Naive thymus-derived CD4-positive, alpha-beta T cell (primary cell): ENCODE results near the gene ZNF816. TPM values are rescaled to one million over a fixed set of nuclear protein-coding genes. Genes with fewer than 3 reads are reported as not detected.
"Not testable (repeated sequence)": the region's sequence is repeated elsewhere in the genome, so short reads cannot be mapped to it uniquely, and the experiment has no call there.

ENCODE experiments used
- ATAC-seq: fragments of 150-1000 bp; cut with Tn5 transposase; 2 replicates; pipeline ENCODE4 v1.10.0; 2021; ENCODE audit warnings: mild to moderate bottlenecking, moderate library complexity
- CTCF ChIA-PET: fragments of 350-600 bp; sonication (Branson Sonifier 250); formaldehyde crosslinking; loops from one replicate; lab custom pipeline; 2021; ENCODE audit warnings: antibody characterized with exemption; lab: Charles Lee
- POLR2A ChIA-PET: fragments of 350-600 bp; sonication (Branson Sonifier 250); formaldehyde crosslinking; loops from one replicate; lab custom pipeline; 2021; ENCODE audit warnings: antibody characterized with exemption, inconsistent platforms; lab: Charles Lee
- DNase-seq, 9 donors: peaks; one replicate each; pipeline versions ENCODE4 v3.0.0 to v3.0.0-alpha.2; 2020 to 2022; ENCODE audit warnings: mixed read lengths in 1 of 9
- H3K27ac ChIP-seq: one replicate; pipeline ENCODE4 v1.7.0; 2013; ENCODE audit warnings: mild to moderate bottlenecking, low read depth, low read length, moderate library complexity
- H3K27me3 ChIP-seq, 2 donors: one replicate each; pipeline ENCODE4 v1.7.0; 2013; ENCODE audit warnings: low read length in 2 of 2, mild to moderate bottlenecking in 2 of 2, moderate library complexity in 2 of 2; ENCODE audit not compliant: control insufficient read depth in 2 of 2, insufficient read depth in 2 of 2
- H3K36me3 ChIP-seq, 3 experiments: 1 replicate in 2 of 3; 2 replicates in 1 of 3; pipeline ENCODE4 v1.7.0; 2013; ENCODE audit warnings: low read length in 3 of 3, mild to moderate bottlenecking in 3 of 3, moderate library complexity in 1 of 3; ENCODE audit not compliant: insufficient read depth in 3 of 3, control insufficient read depth in 2 of 3
- H3K4me1 ChIP-seq, 2 donors: one replicate each; pipeline ENCODE4 v1.7.0; 2013; ENCODE audit warnings: low read length in 2 of 2, mild to moderate bottlenecking in 2 of 2, moderate library complexity in 1 of 2; ENCODE audit not compliant: control insufficient read depth in 2 of 2, insufficient read depth in 2 of 2
- H3K4me3 ChIP-seq: 2 replicates; pipeline ENCODE4 v1.7.0; 2013; ENCODE audit warnings: mild to moderate bottlenecking, low read length
- H3K9me3 ChIP-seq, 3 experiments: 1 replicate in 2 of 3; 2 replicates in 1 of 3; pipeline ENCODE4 v1.7.0; 2013; ENCODE audit warnings: low read length in 3 of 3; ENCODE audit not compliant: control insufficient read depth in 2 of 3
- H3K27ac Mint-ChIP-seq, 9 donors: one replicate each; pipeline ENCODE4 v1.8.0; 2020 to 2022; ENCODE audit warnings: mixed read lengths in 9 of 9, mild to moderate bottlenecking in 8 of 9, moderate library complexity in 5 of 9, inconsistent platforms in 2 of 9
- H3K27me3 Mint-ChIP-seq, 5 donors: one replicate each; pipeline ENCODE4 v1.8.0; 2021 to 2022; ENCODE audit warnings: mixed read lengths in 5 of 5, mild to moderate bottlenecking in 1 of 5
- H3K36me3 Mint-ChIP-seq, 5 donors: one replicate each; pipeline ENCODE4 v1.8.0; 2020 to 2022; ENCODE audit warnings: mixed read lengths in 5 of 5, mild to moderate bottlenecking in 3 of 5, inconsistent platforms in 1 of 5
- H3K4me1 Mint-ChIP-seq, 7 donors: one replicate each; pipeline ENCODE4 v1.8.0; 2020 to 2022; ENCODE audit warnings: mixed read lengths in 7 of 7, mild to moderate bottlenecking in 3 of 7, inconsistent platforms in 1 of 7
- H3K4me3 Mint-ChIP-seq, 10 donors: one replicate each; pipeline ENCODE4 v1.8.0; 2020 to 2022; ENCODE audit warnings: mild to moderate bottlenecking in 10 of 10, mixed read lengths in 10 of 10, moderate library complexity in 6 of 10, inconsistent platforms in 2 of 10
- H3K9me3 Mint-ChIP-seq, 11 donors: one replicate each; pipeline ENCODE4 v1.8.0; 2020 to 2022; ENCODE audit warnings: mixed read lengths in 11 of 11, mild to moderate bottlenecking in 4 of 11, inconsistent platforms in 1 of 11, moderate library complexity in 1 of 11
- intact Hi-C, 2 donors: fragments of 100-400 bp; cut with micrococcal nuclease; formaldehyde crosslinking; loops; one replicate each; pipeline ENCODE4 v1.15.1; 2023
- polyA plus RNA-seq, 2 donors: library from polyadenylated mRNA; unstranded; fragments of 300-500 nt; fragmentation: Illumina TruSeq; gene quantifications; one replicate each; pipeline ENCODE4 v1.2.3, GENCODE V29; 2021
- total RNA-seq, 6 experiments: library from RNA in 5 of 6; stranded (reverse) in 5 of 6; gene quantifications; 1 replicate in 5 of 6; 2 replicates in 1 of 6; pipeline ENCODE4 v1.2.3 and lab custom pipeline; 2021 to 2026

ZNF816 gene
- total and polyA plus RNA-seq, 7 experiments from 2014 or later = 5.0 to 27.7 (median 14.0) TPM

DNA sequence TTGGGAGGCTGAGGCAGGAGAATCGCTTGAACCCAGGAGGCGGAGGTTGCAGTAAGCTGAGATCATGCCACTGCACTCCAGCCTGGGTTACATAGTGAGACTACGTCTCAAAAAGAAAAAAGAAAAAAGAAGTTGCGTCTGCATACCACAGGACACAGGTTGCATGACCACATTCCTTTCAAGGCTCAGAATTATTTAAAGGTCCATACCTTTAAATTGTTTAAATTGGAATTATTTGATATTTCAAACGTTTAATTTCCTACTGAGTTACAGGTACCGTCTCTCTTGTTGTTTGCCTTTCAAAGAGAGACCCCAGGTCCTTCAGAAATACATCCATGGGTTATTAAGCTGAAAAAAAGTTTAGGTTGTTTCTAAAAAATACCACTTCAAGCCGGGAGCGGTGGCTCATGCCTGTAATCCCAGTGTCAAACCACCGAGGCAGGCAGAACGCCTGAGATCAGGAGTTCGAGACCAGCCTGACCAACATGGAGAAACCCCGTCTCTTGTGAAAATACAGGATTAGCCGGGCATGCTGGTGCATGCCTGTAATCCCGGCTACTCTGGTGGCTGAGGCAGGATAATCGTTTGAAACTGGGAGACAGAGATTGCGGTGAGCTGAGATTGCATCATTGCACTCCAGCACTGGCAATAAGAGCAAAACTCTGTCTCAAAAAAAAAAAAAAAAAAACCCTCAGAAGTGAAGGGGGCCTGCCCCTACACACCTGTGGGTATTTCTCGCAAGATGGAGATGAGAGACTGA, 18.6 kb downstream of the ZNF816 start:
- Mint-ChIP-seq H3K4me1 (peaks cover 10 to 21% (median 12%) of the 10 kb centered on the region in 7 donors), H3K36me3 (peaks cover 0 to 28% (median 13%) of the 10 kb centered on the region in 5 donors), H3K4me3 (peak overlapping the region in 3 of 10 donors; percentile 21 to 68 (median 51)), H3K9me3 (peaks cover 0 to 84% (median 34%) of the 10 kb centered on the region in 11 donors), H3K27ac (no peak overlapping the region), H3K27me3 (no peaks in the 10 kb centered on the region)
- Histone ChIP-seq H3K27me3 (no peaks in the 10 kb centered on the region), H3K27ac (no peak overlapping the region), H3K4me3 (no peak overlapping the region), H3K36me3 (peaks cover 0 to 5% (median 0%) of the 10 kb centered on the region in 3 experiments), H3K4me1 (peaks cover 0 to 4% of the 10 kb centered on the region in 2 donors), H3K9me3 (peaks cover 4 to 41% (median 8%) of the 10 kb centered on the region in 3 experiments)
- intact Hi-C loops = loop anchor here (2.0 to 5.0 kb wide), 4 partner anchors 21 to 417 kb away; partner anchors contain the start of genes ZNF888 (in 2 of the 2), ZNF160 (in 1 of the 2) and ZNF808 (in 1 of the 2)
- ATAC-seq = no peak
- CTCF ChIA-PET = no interaction called here
- POLR2A ChIA-PET = interaction anchor here (0.6 to 0.7 kb wide), 2 partner anchors 9 to 22 kb away, joined by 3 to 4 read pairs; no protein-coding TSS in a partner anchor
- DNase-seq = no peak

GRCh38 chr19:52943134-52943883, 19.4 kb downstream of the ZNF816 start:
- peak overlapping the region; percentile 90 for H3K4me3 ChIP-seq
- no peak for DNase-seq
- H3K9me3 ChIP-seq = peaks cover 4 to 33% (median 8%) of the 10 kb centered on the region in 3 experiments
- H3K4me3 Mint-ChIP-seq = peak overlapping the region; percentile 87 to 95 (median 92)
- H3K27me3 ChIP-seq = no peaks in the 10 kb centered on the region
- POLR2A ChIA-PET = interaction anchor here (0.6 to 0.7 kb wide), 2 partner anchors 10 to 53 kb away, joined by 3 read pairs; no protein-coding TSS in a partner anchor
- H3K36me3 Mint-ChIP-seq = peaks cover 0 to 34% (median 20%) of the 10 kb centered on the region in 5 donors
- H3K36me3 ChIP-seq = peaks cover 0 to 5% (median 0%) of the 10 kb centered on the region in 3 experiments
- no peaks in the 10 kb centered on the region for H3K27me3 Mint-ChIP-seq
- peaks cover 12 to 27% (median 16%) of the 10 kb centered on the region in 7 donors for H3K4me1 Mint-ChIP-seq
- peak overlapping the region; percentile 85 for H3K27ac ChIP-seq
- H3K27ac Mint-ChIP-seq = peak overlapping the region in 2 of 9 donors; percentile 51 to 88
- H3K4me1 ChIP-seq = peaks cover 0 to 4% of the 10 kb centered on the region in 2 donors
- H3K9me3 Mint-ChIP-seq = peaks cover 0 to 90% (median 39%) of the 10 kb centered on the region in 11 donors
- intact Hi-C loops = loop anchor here (2.0 to 5.0 kb wide), 4 partner anchors 21 to 416 kb away; partner anchors contain the start of genes ZNF888 (in 2 of the 2), ZNF160 (in 1 of the 2) and ZNF808 (in 1 of the 2)
- CTCF ChIA-PET = no interaction called here
- ATAC-seq = no peak

DNA sequence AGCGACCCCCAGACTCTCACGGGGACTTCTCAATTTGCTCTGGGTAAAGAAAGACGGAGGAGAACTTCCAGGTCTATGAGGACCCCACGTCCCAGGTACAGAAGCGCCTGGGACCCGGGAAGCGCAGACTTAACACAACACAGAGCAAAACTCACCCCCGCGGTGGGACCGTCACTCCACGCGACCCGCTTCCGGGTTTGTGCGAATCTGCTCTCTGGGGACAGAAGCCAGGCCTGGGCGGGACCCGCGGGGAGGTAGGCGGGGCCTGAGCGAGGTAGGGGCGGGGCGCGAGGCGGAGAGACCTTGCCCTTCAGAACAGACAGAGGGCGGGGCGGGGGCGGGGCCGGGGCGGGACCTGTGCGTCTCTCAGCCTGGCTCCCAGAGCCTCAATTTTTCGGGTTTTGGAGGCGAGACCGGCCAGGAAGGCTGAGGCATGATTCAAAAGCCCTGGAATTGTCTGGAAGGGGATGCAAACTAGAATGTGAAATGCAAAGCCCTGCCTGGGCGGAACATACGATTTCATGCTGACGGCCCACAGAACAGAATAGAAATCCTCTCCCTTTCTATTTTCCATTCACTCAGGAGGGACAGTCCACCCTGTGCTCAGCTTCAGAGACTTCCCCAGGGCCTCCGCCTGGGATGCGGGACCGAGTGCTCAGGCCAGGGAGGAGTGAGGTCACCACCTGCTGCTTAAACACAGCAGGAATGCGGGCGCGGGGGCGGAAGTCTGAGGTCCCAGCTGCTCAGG, 20.1 kb downstream of the ZNF816 start:
- ATAC-seq = peak; percentile 100
- H3K36me3 ChIP-seq = peaks cover 0 to 8% (median 0%) of the 10 kb centered on the region in 3 experiments
- H3K4me1 ChIP-seq = peaks cover 0 to 4% of the 10 kb centered on the region in 2 donors
- Mint-ChIP-seq H3K36me3 (peaks cover 0 to 40% (median 19%) of the 10 kb centered on the region in 5 donors), H3K27me3 (no peaks in the 10 kb centered on the region), H3K9me3 (peaks cover 0 to 91% (median 36%) of the 10 kb centered on the region in 11 donors), H3K4me1 (peaks cover 12 to 27% (median 16%) of the 10 kb centered on the region in 7 donors), H3K4me3 (peak overlapping the region; percentile 87 to 95 (median 92)), H3K27ac (peak overlapping the region; percentile 33 to 94 (median 89))
- H3K9me3 ChIP-seq = peaks cover 0 to 31% (median 4%) of the 10 kb centered on the region in 3 experiments
- peak; percentile 88 to 99 (median 95) for DNase-seq
- no peaks in the 10 kb centered on the region for H3K27me3 ChIP-seq
- CTCF ChIA-PET = no interaction called here
- POLR2A ChIA-PET = interaction anchor here (0.6 kb wide), 1 partner anchor 52 kb away, joined by 3 read pairs; no protein-coding TSS in a partner anchor
- intact Hi-C loops = loop anchor here (1.0 to 5.0 kb wide), 10 partner anchors 20 to 415 kb away; partner anchors contain the start of genes ZNF160 (in 2 of the 2), ZNF320 (in 2 of the 2), ZNF468 (in 2 of the 2) and ZNF816 (in 2 of the 2)
- peak overlapping the region; percentile 98 for H3K4me3 ChIP-seq
- H3K27ac ChIP-seq = peak overlapping the region; percentile 85

- Histone ChIP-seq H3K4me3 (peak overlapping the region; percentile 98), H3K9me3 (peaks cover 0 to 32% (median under 1%) of the 10 kb centered on the region in 3 experiments), H3K4me1 (peaks cover 0 to 4% of the 10 kb centered on the region in 2 donors), H3K36me3 (peaks cover 0 to 14% (median 0%) of the 10 kb centered on the region in 3 experiments), H3K27me3 (no peaks in the 10 kb centered on the region), H3K27ac (peak overlapping the region; percentile 85)
- Mint-ChIP-seq H3K9me3 (peaks cover 0 to 92% (median 37%) of the 10 kb centered on the region in 11 donors), H3K36me3 (peaks cover 0 to 41% (median 21%) of the 10 kb centered on the region in 5 donors), H3K4me3 (peak overlapping the region; percentile 87 to 95 (median 92)), H3K27me3 (no peaks in the 10 kb centered on the region), H3K27ac (peak overlapping the region; percentile 33 to 94 (median 89)), H3K4me1 (peaks cover 12 to 27% (median 16%) of the 10 kb centered on the region in 7 donors)
- POLR2A ChIA-PET = interaction anchor here (0.7 kb wide), 1 partner anchor 17 kb away, joined by 4 read pairs; no protein-coding TSS in a partner anchor
- intact Hi-C loops = loop anchor here (1.0 to 5.0 kb wide), 10 partner anchors 19 to 415 kb away; partner anchors contain the start of genes ZNF160 (in 2 of the 2), ZNF320 (in 2 of the 2), ZNF468 (in 2 of the 2) and ZNF816 (in 2 of the 2)
- CTCF ChIA-PET = interaction anchor here (0.6 to 0.7 kb wide), 2 partner anchors 11 to 39 kb away, joined by 4 to 7 read pairs; no protein-coding TSS in a partner anchor
- peak; percentile 30 for ATAC-seq
- DNase-seq = peak in 1 of 9 donors; percentile 34
Measured at GRCh38 chr19:52941941-52942385, 20.7 kb downstream of the ZNF816 start.

- H3K27ac Mint-ChIP-seq = peak overlapping the region; percentile 33 to 94 (median 88)
- DNase-seq = peak in 1 of 9 donors; percentile 21
- peak overlapping the region; percentile 85 for H3K27ac ChIP-seq
- H3K36me3 Mint-ChIP-seq = peaks cover 0 to 46% (median 26%) of the 10 kb centered on the region in 5 donors
- CTCF ChIA-PET = interaction anchor here (0.6 to 0.7 kb wide), 2 partner anchors 11 to 39 kb away, joined by 4 to 7 read pairs; no protein-coding TSS in a partner anchor
- not testable (repeated sequence) for H3K4me1 ChIP-seq, ATAC-seq, H3K27me3 ChIP-seq, H3K27me3 Mint-ChIP-seq
- peak overlapping the region; percentile 98 for H3K4me3 ChIP-seq
- H3K4me3 Mint-ChIP-seq = peak overlapping the region; percentile 87 to 95 (median 92)
- H3K9me3 ChIP-seq = peaks cover 0 to 32% (median 0%) of the 10 kb centered on the region in 3 experiments
- POLR2A ChIA-PET = interaction anchor here (0.7 kb wide), 1 partner anchor 18 kb away, joined by 4 read pairs; no protein-coding TSS in a partner anchor
- H3K9me3 Mint-ChIP-seq = peaks cover 0 to 92% (median 38%) of the 10 kb centered on the region in 11 donors
- intact Hi-C loops = loop anchor here (5.0 kb wide), 2 partner anchors 256 to 414 kb away; partner anchors contain the start of gene ZNF808 (in 1 of the 2)
- H3K4me1 Mint-ChIP-seq = peaks cover 12 to 31% (median 16%) of the 10 kb centered on the region in 7 donors
- H3K36me3 ChIP-seq = peaks cover 0 to 18% (median 0%) of the 10 kb centered on the region in 3 experiments
Measured at GRCh38 chr19:52941523-52941922, 21.2 kb downstream of the ZNF816 start.
